ENCODE data around the gene NSD1. TPM values are rescaled to one million over a fixed set of nuclear protein-coding genes. Genes with fewer than 3 reads are reported as not detected.

The NSD1 gene
- total RNA-seq, 2 donors from 2014 or later: 150 to 190 TPM

GRCh38 chr5:177128551-177128981, 5.0 kb upstream of the NSD1 start:
- 90 to 91% methylated on average over 2 to 4 of the region's 4 CpGs for WGBS, 2 experiments (ENCODE audit: insufficient coverage in 1 of 2, insufficient read length in 1 of 2)
- no peaks in the 10 kb centered on the region for H3K4me1 ChIP-seq (ENCODE audit: control insufficient read depth, insufficient read depth, low read length)
- H3K9me3 Mint-ChIP-seq: no peaks in the 10 kb centered on the region
- H3K27me3 ChIP-seq (ENCODE audit: control insufficient read depth, insufficient read depth, low read length, poor library complexity, severe bottlenecking): no peaks in the 10 kb centered on the region
- H3K9ac ChIP-seq (ENCODE audit: extremely low read depth, low read length, poor library complexity, severe bottlenecking): no peak overlapping the region
- no peak for TF ChIP-seq CTCF (conservative IDR thresholded peaks at IDR 0.05)
- no peak overlapping the region for H3K4me3 ChIP-seq (ENCODE audit: low read length)
- H3K9me3 ChIP-seq (ENCODE audit: control insufficient read depth, low read length): no peaks in the 10 kb centered on the region
- no peak overlapping the region for H3K27ac Mint-ChIP-seq
- no peak overlapping the region for H3K4me3 Mint-ChIP-seq
- peaks cover 17% of the 10 kb centered on the region for H3K4me1 Mint-ChIP-seq
- no peaks in the 10 kb centered on the region for H3K36me3 ChIP-seq (ENCODE audit: control insufficient read depth, insufficient read depth, low read length)
- DNase-seq: no peak
- H3K27me3 Mint-ChIP-seq (ENCODE audit: insufficient read depth): peaks cover 3% of the 10 kb centered on the region
- H3K27ac ChIP-seq (ENCODE audit: low read depth, low read length): no peak overlapping the region
- no peaks in the 10 kb centered on the region for H3K36me3 Mint-ChIP-seq (ENCODE audit: low read depth)

DNA sequence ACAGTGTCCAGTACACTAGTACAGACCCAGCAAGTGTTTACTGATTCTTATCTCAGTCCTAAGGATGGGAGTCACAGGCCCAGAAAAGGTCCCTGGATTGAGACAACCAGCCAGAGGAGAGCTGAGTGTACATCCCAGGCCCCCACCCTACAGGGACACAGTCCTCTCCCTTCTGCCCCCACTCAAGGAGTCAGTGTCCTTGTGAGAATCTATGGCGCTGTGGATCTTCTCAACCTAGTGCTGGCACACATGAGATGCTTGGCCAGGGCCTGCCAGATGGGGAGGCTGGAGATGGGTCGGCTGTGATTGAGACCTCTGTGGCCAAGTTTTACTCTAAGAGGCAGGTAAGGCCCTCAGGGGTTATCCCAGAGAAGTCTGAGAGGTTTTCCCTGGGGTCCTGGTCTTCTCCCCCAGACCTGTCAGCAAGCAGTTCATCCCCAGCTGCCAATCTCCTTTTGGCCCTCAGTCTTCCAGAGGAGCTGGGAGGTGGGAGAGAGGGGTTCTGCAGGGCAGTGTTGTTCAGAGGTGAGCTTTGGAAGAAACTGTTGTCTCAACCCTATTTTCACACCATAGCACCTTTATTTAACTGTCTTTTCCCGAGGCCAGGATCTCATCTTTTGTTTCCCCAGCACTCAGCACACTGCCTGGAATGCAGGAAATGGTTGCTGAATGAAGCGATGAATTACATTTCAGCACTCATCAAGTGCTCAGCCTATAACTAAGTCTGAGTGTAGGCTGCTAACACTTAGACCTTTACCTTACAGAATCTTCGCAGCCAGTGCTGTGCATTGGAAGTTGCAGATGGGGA, 3.2 kb upstream of the NSD1 start:
- no peak overlapping the region for H3K9ac ChIP-seq (ENCODE audit: extremely low read depth, low read length, poor library complexity, severe bottlenecking)
- peak overlapping the region; percentile 42 for H3K27ac Mint-ChIP-seq
- H3K36me3 Mint-ChIP-seq (ENCODE audit: low read depth): peaks cover 10% of the 10 kb centered on the region

DNA sequence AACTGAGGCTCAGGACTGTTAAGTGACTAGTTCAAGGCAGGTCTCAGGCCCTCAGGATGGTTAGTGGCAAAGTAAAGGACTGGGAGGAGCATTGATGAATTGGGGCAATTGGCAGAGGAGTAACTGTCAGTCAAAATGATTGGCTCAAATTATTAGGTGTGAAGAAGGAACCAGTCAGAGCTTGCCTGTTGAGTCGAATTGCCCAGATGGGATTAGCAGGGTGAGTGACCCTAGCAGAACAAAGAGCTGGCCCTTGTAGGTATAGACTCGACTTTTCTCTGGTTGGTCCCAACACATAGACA, 2.6 kb upstream of the NSD1 start:
- H3K4me3 Mint-ChIP-seq: peak overlapping the region; percentile 76
- Histone ChIP-seq H3K4me3 (ENCODE audit: low read length) (no peak overlapping the region), H3K36me3 (ENCODE audit: control insufficient read depth, insufficient read depth, low read length) (peaks cover 14% of the 10 kb centered on the region), H3K27ac (ENCODE audit: low read depth, low read length) (no peak overlapping the region), H3K9me3 (ENCODE audit: control insufficient read depth, low read length) (no peaks in the 10 kb centered on the region), H3K9ac (ENCODE audit: extremely low read depth, low read length, poor library complexity, severe bottlenecking) (no peak overlapping the region), H3K27me3 (ENCODE audit: control insufficient read depth, insufficient read depth, low read length, poor library complexity, severe bottlenecking) (no peaks in the 10 kb centered on the region), H3K4me1 (ENCODE audit: control insufficient read depth, insufficient read depth, low read length) (peaks cover 7% of the 10 kb centered on the region)
- TF ChIP-seq CTCF (conservative IDR thresholded peaks at IDR 0.05): no peak
- H3K36me3 Mint-ChIP-seq (ENCODE audit: low read depth): peaks cover 13% of the 10 kb centered on the region
- peaks cover 28% of the 10 kb centered on the region for H3K4me1 Mint-ChIP-seq
- DNase-seq: peak; percentile 49
- no peaks in the 10 kb centered on the region for H3K9me3 Mint-ChIP-seq
- peaks cover 3% of the 10 kb centered on the region for H3K27me3 Mint-ChIP-seq (ENCODE audit: insufficient read depth)
- peak overlapping the region; percentile 42 for H3K27ac Mint-ChIP-seq
- WGBS, 2 experiments (ENCODE audit: insufficient coverage in 1 of 2, insufficient read length in 1 of 2): 67 to 75% methylated on average over 1 to 2 of the region's 2 CpGs

More for the DNA sequence above, 3.2 kb upstream of the NSD1 start:
- 20 to 84% methylated on average over 1 to 5 of the region's 5 CpGs for WGBS, 2 experiments (ENCODE audit: insufficient coverage in 1 of 2, insufficient read length in 1 of 2)
- peaks cover 24% of the 10 kb centered on the region for H3K4me1 Mint-ChIP-seq
- H3K4me3 Mint-ChIP-seq: peak overlapping the region; percentile 76
- H3K9me3 Mint-ChIP-seq: no peaks in the 10 kb centered on the region
- Histone ChIP-seq H3K36me3 (ENCODE audit: control insufficient read depth, insufficient read depth, low read length) (peaks cover 8% of the 10 kb centered on the region), H3K27me3 (ENCODE audit: control insufficient read depth, insufficient read depth, low read length, poor library complexity, severe bottlenecking) (no peaks in the 10 kb centered on the region), H3K4me3 (ENCODE audit: low read length) (no peak overlapping the region), H3K4me1 (ENCODE audit: control insufficient read depth, insufficient read depth, low read length) (peaks cover 7% of the 10 kb centered on the region), H3K9me3 (ENCODE audit: control insufficient read depth, low read length) (no peaks in the 10 kb centered on the region), H3K27ac (ENCODE audit: low read depth, low read length) (no peak overlapping the region)
- H3K27me3 Mint-ChIP-seq (ENCODE audit: insufficient read depth): peaks cover 3% of the 10 kb centered on the region
- no peak for TF ChIP-seq CTCF (conservative IDR thresholded peaks at IDR 0.05)
- peak; percentile 52 for DNase-seq
